OCI-LY3 (cell line): ENCODE results near the gene CORO2B.

Experiments
- H2AFZ ChIP-seq: fragments of 200-600, 300-600 bp; shearing (Covaris generic); 2 replicates; pipeline ENCODE4 v1.6.0; 2014; ENCODE audit warnings: antibody characterized with exemption, low read depth, low read length
- H3K27ac ChIP-seq: fragments of 200-600, 300-600 bp; sonication (generic); 2 replicates; pipeline ENCODE4 v1.5.1; 2014; ENCODE audit warnings: mild to moderate bottlenecking, low read length, moderate library complexity, mixed read lengths
- H3K27me3 ChIP-seq: fragments of 200-600, 300-600 bp; sonication (generic); 2 replicates; pipeline ENCODE4 v1.6.1; 2014; ENCODE audit warnings: low read depth, low read length, mixed read lengths
- H3K36me3 ChIP-seq: fragments of 200-600, 300-600 bp; sonication (generic); replicated peaks from 2 replicates; pipeline ENCODE3; 2014; ENCODE audit warnings: low read depth, low read length, mixed read lengths
- H3K4me1 ChIP-seq: fragments of 300-600, 200-600 bp; sonication (generic); 2 replicates; pipeline ENCODE4 v1.6.1; 2014; ENCODE audit warnings: low read length, mixed read lengths
- H3K4me2 ChIP-seq: fragments of 200-600, 300-600 bp; sonication (generic); 2 replicates; pipeline ENCODE4 v1.6.1; 2014; ENCODE audit warnings: low read length, mixed read lengths
- H3K4me3 ChIP-seq: fragments of 300-600, 200-600 bp; sonication (generic); 2 replicates; pipeline ENCODE4 v1.5.1; 2014; ENCODE audit warnings: antibody characterized with exemption, mild to moderate bottlenecking, low read length, moderate library complexity
- H3K79me2 ChIP-seq: fragments of 300-600, 200-600 bp; shearing (Covaris generic); 2 replicates; pipeline ENCODE4 v1.6.1; 2014; ENCODE audit warnings: mild to moderate bottlenecking, low read length, mixed read lengths
- H3K9ac ChIP-seq: fragments of 300-600, 200-600 bp; shearing (Covaris generic); 2 replicates; pipeline ENCODE4 v1.6.0; 2014; ENCODE audit warnings: mild to moderate bottlenecking, low read length, moderate library complexity
- H3K9me3 ChIP-seq: fragments of 200-600, 300-600 bp; shearing (Covaris generic); 2 replicates; pipeline ENCODE4 v1.6.1; 2014; ENCODE audit warnings: low read length, mixed read lengths; ENCODE audit not compliant: insufficient read depth
- H4K20me1 ChIP-seq: fragments of 200-600, 300-600 bp; sonication (generic); 2 replicates; pipeline ENCODE4 v1.6.1; 2016; ENCODE audit warnings: low read length, mixed read lengths; ENCODE audit not compliant: insufficient read depth
- CTCF ChIP-seq: fragments of 200-600, 300-600 bp; sonication (generic); IDR thresholded peaks from 2 replicates; pipeline ENCODE4 v1.5.1; 2014; ENCODE audit warnings: antibody characterized with exemption, low read length, low read depth
- EZH2phosphoT487 ChIP-seq: fragments of 200-600 bp; shearing (Covaris generic); IDR thresholded peaks from 2 replicates; pipeline ENCODE4 v1.6.1; 2018; ENCODE audit warnings: antibody characterized with exemption, mixed run types, low read depth

CORO2B gene

GRCh38 chr15:68552344-68552743 lies 26.4 kb upstream of the CORO2B start:
- H3K9me3 ChIP-seq: no peaks in the 10 kb centered on the region
- no peak overlapping the region for H3K9ac ChIP-seq
- no peaks in the 10 kb centered on the region for H3K36me3 ChIP-seq
- no peak overlapping the region for H2AFZ ChIP-seq
- no peak overlapping the region for H3K4me3 ChIP-seq
- no peaks in the 10 kb centered on the region; the same call in 1 of the 2 replicates for H4K20me1 ChIP-seq
- TF ChIP-seq CTCF: no peak
- no peak for TF ChIP-seq EZH2phosphoT487
- peaks cover 11% of the 10 kb centered on the region for H3K4me1 ChIP-seq
- H3K79me2 ChIP-seq: no peaks in the 10 kb centered on the region
- H3K4me2 ChIP-seq: no peak overlapping the region
- no peak overlapping the region for H3K27ac ChIP-seq
- H3K27me3 ChIP-seq: peaks cover 67% of the 10 kb centered on the region

GRCh38 chr15:68552773-68553172 lies 26.0 kb upstream of the CORO2B start:
- H3K27me3 ChIP-seq: peaks cover 67% of the 10 kb centered on the region
- no peak overlapping the region for H3K4me2 ChIP-seq
- H4K20me1 ChIP-seq: no peaks in the 10 kb centered on the region; the same call in 1 of the 2 replicates
- H3K9ac ChIP-seq: no peak overlapping the region
- H3K79me2 ChIP-seq: no peaks in the 10 kb centered on the region
- TF ChIP-seq EZH2phosphoT487 (no peak), CTCF (no peak)
- H3K4me1 ChIP-seq: peaks cover 11% of the 10 kb centered on the region
- H3K27ac ChIP-seq: no peak overlapping the region
- H2AFZ ChIP-seq: no peak overlapping the region
- no peak overlapping the region for H3K4me3 ChIP-seq
- H3K9me3 ChIP-seq: no peaks in the 10 kb centered on the region
- H3K36me3 ChIP-seq: no peaks in the 10 kb centered on the region

- no peak for TF ChIP-seq CTCF
- TF ChIP-seq EZH2phosphoT487: no peak
- no peak overlapping the region for H2AFZ ChIP-seq
- H3K4me2 ChIP-seq: no peak overlapping the region
- H3K4me1 ChIP-seq: peaks cover 7% of the 10 kb centered on the region
- peaks cover 69% of the 10 kb centered on the region for H3K27me3 ChIP-seq
- H3K36me3 ChIP-seq: no peaks in the 10 kb centered on the region
- no peak overlapping the region for H3K27ac ChIP-seq
- no peaks in the 10 kb centered on the region for H3K79me2 ChIP-seq
- no peaks in the 10 kb centered on the region; the same call in 1 of the 2 replicates for H4K20me1 ChIP-seq
- no peaks in the 10 kb centered on the region for H3K9me3 ChIP-seq
- no peak overlapping the region for H3K9ac ChIP-seq
- H3K4me3 ChIP-seq: no peak overlapping the region
These were observed 25.3 kb upstream of the CORO2B start for GRCh38 chr15:68553314-68553993.

- H3K4me1 ChIP-seq: peaks cover 7% of the 10 kb centered on the region
- no peak overlapping the region for H2AFZ ChIP-seq
- H3K36me3 ChIP-seq: no peaks in the 10 kb centered on the region
- no peak overlapping the region for H3K27ac ChIP-seq
- no peak overlapping the region for H3K4me2 ChIP-seq
- H3K79me2 ChIP-seq: no peaks in the 10 kb centered on the region
- no peaks in the 10 kb centered on the region for H3K9me3 ChIP-seq
- TF ChIP-seq EZH2phosphoT487: no peak
- peak; percentile 90 for TF ChIP-seq CTCF
- peaks cover 69% of the 10 kb centered on the region for H3K27me3 ChIP-seq
- no peak overlapping the region for H3K4me3 ChIP-seq
- H4K20me1 ChIP-seq: no peaks in the 10 kb centered on the region; the same call in 1 of the 2 replicates
- no peak overlapping the region for H3K9ac ChIP-seq
These were observed 24.6 kb upstream of the CORO2B start for GRCh38 chr15:68553994-68554720.
